GM06990 (cell line): ENCODE data around the gene ATP11B.

Source experiments
- DNase-seq: peaks from one replicate; pipeline ENCODE4 v3.0.0-alpha.2; 2011; ENCODE audit not compliant: insufficient read length; ENCODE audit errors: extremely low read depth
- H3K27me3 ChIP-seq: replicated peaks from 2 replicates; pipeline ENCODE4 v1.6.0; 2011; ENCODE audit warnings: low read length; ENCODE audit not compliant: control insufficient read depth, insufficient read depth
- H3K36me3 ChIP-seq: 2 replicates; pipeline ENCODE4 v1.5.1; 2011; ENCODE audit warnings: low read length; ENCODE audit not compliant: control insufficient read depth, insufficient read depth
- H3K4me3 ChIP-seq: replicated peaks from 2 replicates; pipeline ENCODE4 v1.5.1; 2011; ENCODE audit warnings: low read depth, mild to moderate bottlenecking, control low read depth, low read length
- CTCF ChIP-seq: IDR thresholded peaks from 2 replicates; pipeline ENCODE4 v1.5.1; 2011; ENCODE audit warnings: low read length, control low read depth, mild to moderate bottlenecking, inconsistent platforms; ENCODE audit not compliant: insufficient read depth, poor library complexity, severe bottlenecking

ATP11B gene

GRCh38 chr3:182803596-182803995 is 10.3 kb downstream of the ATP11B start:
- DNase-seq = no peak
- H3K36me3 ChIP-seq = no peaks in the 10 kb centered on the region
- H3K4me3 ChIP-seq = no peak overlapping the region
- no peaks in the 10 kb centered on the region for H3K27me3 ChIP-seq
- TF ChIP-seq CTCF = no peak

GRCh38 chr3:182807061-182807460 is 13.8 kb downstream of the ATP11B start:
- H3K36me3 ChIP-seq = no peaks in the 10 kb centered on the region
- no peak for DNase-seq
- TF ChIP-seq CTCF = no peak
- no peak overlapping the region for H3K4me3 ChIP-seq
- H3K27me3 ChIP-seq = no peaks in the 10 kb centered on the region

GRCh38 chr3:182808041-182808770 is 14.9 kb downstream of the ATP11B start:
- H3K27me3 ChIP-seq = no peaks in the 10 kb centered on the region
- H3K4me3 ChIP-seq = no peak overlapping the region
- TF ChIP-seq CTCF = no peak
- no peak for DNase-seq
- H3K36me3 ChIP-seq = no peaks in the 10 kb centered on the region

GRCh38 chr3:182809531-182809930 is 16.2 kb downstream of the ATP11B start:
- DNase-seq = no peak
- no peaks in the 10 kb centered on the region for H3K27me3 ChIP-seq
- no peak for TF ChIP-seq CTCF
- H3K36me3 ChIP-seq = no peaks in the 10 kb centered on the region
- H3K4me3 ChIP-seq = no peak overlapping the region

GRCh38 chr3:182810574-182811268 is 17.4 kb downstream of the ATP11B start:
- H3K27me3 ChIP-seq = no peaks in the 10 kb centered on the region
- DNase-seq = no peak

More at GRCh38 chr3:182810574-182811268, 17.4 kb downstream of the ATP11B start:
- TF ChIP-seq CTCF = no peak
- Histone ChIP-seq H3K36me3 (no peaks in the 10 kb centered on the region), H3K4me3 (no peak overlapping the region)
